Dermis microvascular lymphatic vessel endothelial cell (primary cell): ENCODE measurements around the gene DDX25. TPM values are rescaled to one million over a fixed set of nuclear protein-coding genes. Genes with fewer than 3 reads are reported as not detected.

Experiments
- DNase-seq, 2 donors: peaks; one replicate each; pipeline versions ENCODE4 v3.0.0 to v3.0.0-alpha.2; 2010; ENCODE audit warnings: low read depth in 2 of 2
- total RNA-seq: library from RNA; depleted of rRNA; stranded (reverse); fragments of >200 nt; gene quantifications from 2 replicates; pipeline ENCODE4 v1.2.1, GENCODE V29; 2014

Gene DDX25
- total RNA-seq, 1 donor from 2014 or later: not detected

- DNase-seq: no peak
Measured at GRCh38 chr11:125934473-125934872, 30.2 kb downstream of the DDX25 start.

- DNase-seq: no peak
Measured at GRCh38 chr11:125935056-125935455, 30.7 kb downstream of the DDX25 start.

GRCh38 chr11:125935618-125936199 lies 31.4 kb downstream of the DDX25 start:
- no peak for DNase-seq

GRCh38 chr11:125938418-125938817 lies 34.1 kb downstream of the DDX25 start:
- DNase-seq: no peak

GRCh38 chr11:125939081-125939521 lies 34.8 kb downstream of the DDX25 start:
- DNase-seq: no peak

GRCh38 chr11:125940145-125940544 lies 35.8 kb downstream of the DDX25 start:
- DNase-seq: no peak

GRCh38 chr11:125941267-125941618 lies 36.9 kb downstream of the DDX25 start:
- no peak for DNase-seq

GRCh38 chr11:125941619-125942611 lies 37.6 kb downstream of the DDX25 start:
- DNase-seq: peak; percentile 5 to 52

GRCh38 chr11:125942771-125943428 lies 38.6 kb downstream of the DDX25 start:
- DNase-seq: no peak

GRCh38 chr11:125943661-125944349 lies 39.5 kb downstream of the DDX25 start:
- no peak for DNase-seq

GRCh38 chr11:125944350-125945010 lies 40.2 kb downstream of the DDX25 start:
- DNase-seq: no peak

GRCh38 chr11:125945011-125945796 lies 40.9 kb downstream of the DDX25 start:
- DNase-seq: no peak

- no peak for DNase-seq
Measured at GRCh38 chr11:125945797-125946520, 41.7 kb downstream of the DDX25 start, which contains the start of gene VSIG10L2. TSS of gene VSIG10L2 (plus strand) at chr11:125946044. CDS start at chr11:125946056, 12 bp downstream.

GRCh38 chr11:125946712-125947418 lies 42.6 kb downstream of the DDX25 start:
- DNase-seq: no peak

- DNase-seq: no peak
Measured at GRCh38 chr11:125947419-125948277, 43.3 kb downstream of the DDX25 start.

- DNase-seq: no peak
Measured at GRCh38 chr11:125948278-125949051, 44.2 kb downstream of the DDX25 start.
